Activated effector memory CD4-positive, alpha-beta T cell treated with Interleukin-2 at 50 U/mL for 16 hours (primary cell): ENCODE data around the gene USP26.
"Not testable (repeated sequence)": the region's sequence is repeated elsewhere in the genome, so short reads cannot be mapped to it uniquely, and the experiment has no call there.

Experiments
- DNase-seq: peaks from one replicate; pipeline ENCODE4 v3.0.0-alpha.2; 2020

USP26 gene

GRCh38 chrX:133097031-133097430 lies at the start of gene USP26:
TSS of gene USP26 (minus strand) at chrX:133097109. CDS start at chrX:133028220, 68,889 bp downstream.
- no peak for DNase-seq

- DNase-seq = no peak
Measured at GRCh38 chrX:133134282-133134681, 37.4 kb upstream of the USP26 start.

GRCh38 chrX:133120406-133120805 lies 23.5 kb upstream of the USP26 start:
- no peak for DNase-seq

GRCh38 chrX:133094098-133094731 lies 2.7 kb downstream of the USP26 start:
- DNase-seq = no peak

- no peak for DNase-seq
Measured at GRCh38 chrX:133090236-133090809, 6.6 kb downstream of the USP26 start.

- DNase-seq = no peak
Measured at GRCh38 chrX:133089411-133089810, 7.5 kb downstream of the USP26 start.

- no peak for DNase-seq
Measured at GRCh38 chrX:133085785-133086184, 11.1 kb downstream of the USP26 start.

- DNase-seq = not testable (repeated sequence)
Measured at GRCh38 chrX:133085056-133085455, 11.9 kb downstream of the USP26 start.

- no peak for DNase-seq
Measured at GRCh38 chrX:133083899-133084298, 13.0 kb downstream of the USP26 start.

GRCh38 chrX:133081990-133082389 lies 14.9 kb downstream of the USP26 start:
- no peak for DNase-seq

GRCh38 chrX:133077856-133078255 lies 19.1 kb downstream of the USP26 start:
- DNase-seq = not testable (repeated sequence)

GRCh38 chrX:133072566-133072965 lies 24.3 kb downstream of the USP26 start:
- no peak for DNase-seq

- no peak for DNase-seq
Measured at GRCh38 chrX:133068461-133068860, 28.4 kb downstream of the USP26 start.

- DNase-seq = no peak
Measured at GRCh38 chrX:133056341-133056740, 40.6 kb downstream of the USP26 start.

GRCh38 chrX:133054761-133055405 lies 42.0 kb downstream of the USP26 start:
- DNase-seq = no peak

GRCh38 chrX:133053861-133054598 lies 42.9 kb downstream of the USP26 start:
- DNase-seq = no peak

- no peak for DNase-seq
Measured at GRCh38 chrX:133048751-133049150, 48.2 kb downstream of the USP26 start.

- no peak for DNase-seq
Measured at GRCh38 chrX:133046601-133047000, 50.3 kb downstream of the USP26 start.

- no peak for DNase-seq
Measured at GRCh38 chrX:133045986-133046385, 50.9 kb downstream of the USP26 start.

- DNase-seq = not testable (repeated sequence)
Measured at GRCh38 chrX:133044145-133044786, 52.6 kb downstream of the USP26 start.

- DNase-seq = no peak
Measured at GRCh38 chrX:133042260-133042659, 54.6 kb downstream of the USP26 start.

- no peak for DNase-seq
Measured at GRCh38 chrX:133033010-133033409, 63.9 kb downstream of the USP26 start.

GRCh38 chrX:133018229-133018628 lies 78.7 kb downstream of the USP26 start:
- no peak for DNase-seq
